Right lobe of liver (tissue), 4 donors: ENCODE results near the gene NSRP1.

Experiments
- CTCF ChIP-seq, 4 donors: fragments of 200-600 bp in 3 of 4; fragments of 450-650 bp in 1 of 4; IDR thresholded peaks; one replicate each; pipeline versions ENCODE4 v1.5.1 to v1.8.0; 2016 to 2022; ENCODE audit warnings: antibody characterized with exemption in 4 of 4, mild to moderate bottlenecking in 2 of 4
- POLR2A ChIP-seq: fragments of 450-650 bp; IDR thresholded peaks from one replicate; pipeline ENCODE4 v1.6.1; 2017; ENCODE audit warnings: antibody characterized with exemption, mild to moderate bottlenecking
- donor health status: DM: no; HTN: no; CAD: no.
- donor health status: DM: no; HTN: no; CAD: no.
- donor health status: DM: no; HTN: yes; CAD: no.

GRCh38 chr17:30210901-30211300 is 94.3 kb downstream of the NSRP1 start:
- no peak for TF ChIP-seq CTCF (IDR thresholded peaks at IDR 0.05)
- no peak for TF ChIP-seq POLR2A
